Stimulated activated CD8-positive, alpha-beta memory T cell treated with anti-CD3 and anti-CD28 coated beads, Interleukin-4, amount 100 ng/mL, for 48 hours (primary cell): ENCODE results near the gene OR4C6.

Experiments used
- DNase-seq: peaks from one replicate; pipeline ENCODE4 v3.0.0-alpha.2; 2020

Gene OR4C6

GRCh38 chr11:55661901-55662300 is at the start of gene OR4C6:
Gene OR4C6 (plus strand): TSS chr11:55662201. CDS start chr11:55665167, 2,966 bp downstream.
- no peak for DNase-seq

- DNase-seq, result no peak
Observed at GRCh38 chr11:55624531-55624930, 37.5 kb upstream of the OR4C6 start.

GRCh38 chr11:55634813-55635212 is 27.2 kb upstream of the OR4C6 start, which contains the start of gene OR4P4:
Gene OR4P4 (plus strand): TSS chr11:55635113.
- DNase-seq, result no peak

GRCh38 chr11:55648027-55648426 is 14.0 kb upstream of the OR4C6 start, which contains the start of gene OR4S2:
Gene OR4S2 (plus strand): TSS chr11:55648327. CDS start chr11:55650904, 2,577 bp downstream.
- no peak for DNase-seq

- no peak for DNase-seq
Observed at GRCh38 chr11:55652560-55652959, 9.4 kb upstream of the OR4C6 start.

- no peak for DNase-seq
Observed at GRCh38 chr11:55655096-55655495, 6.9 kb upstream of the OR4C6 start.

GRCh38 chr11:55658031-55658573 is 3.9 kb upstream of the OR4C6 start:
- no peak for DNase-seq

GRCh38 chr11:55658608-55659007 is 3.4 kb upstream of the OR4C6 start:
- no peak for DNase-seq

GRCh38 chr11:55669376-55669775 is 7.4 kb downstream of the OR4C6 start:
- DNase-seq, result no peak

- DNase-seq, result no peak
Observed at GRCh38 chr11:55673860-55674259, 11.9 kb downstream of the OR4C6 start.

GRCh38 chr11:55697817-55698216 is 35.8 kb downstream of the OR4C6 start:
- no peak for DNase-seq

GRCh38 chr11:55701429-55701828 is 39.4 kb downstream of the OR4C6 start:
- no peak for DNase-seq

- DNase-seq, result no peak
Observed at GRCh38 chr11:55707029-55707428, 45.0 kb downstream of the OR4C6 start.

- peak; percentile 31 for DNase-seq
Observed at GRCh38 chr11:55714982-55715888, 53.2 kb downstream of the OR4C6 start.
